GM12878 (cell line): ENCODE results near the gene TMEM18. TPM values are rescaled to one million over a fixed set of nuclear protein-coding genes. Genes with fewer than 3 reads are reported as not detected.

Experiments
- ATAC-seq: fragments of 200-7000 bp; cut with Tn5 transposase; 3 replicates; pipeline ENCODE4 v1.9.1; 2020; ENCODE audit warnings: mild to moderate bottlenecking, moderate library complexity
- BruUV-seq: library from RNA; stranded (reverse); fragments of 400-500 nt; replicated peaks from 2 replicates; lab custom pipeline; 2021; lab: Mats Ljungman, UMichigan
- CTCF ChIA-PET: fragments of 300-600 bp; sonication (Branson Sonifier 250); formaldehyde crosslinking; extraction: SDS; loops from one replicate; lab custom pipeline; 2021; ENCODE audit warnings: inconsistent platforms; lab: Yijun Ruan, JAX
- POLR2A ChIA-PET: fragments of 350-600 bp; formaldehyde crosslinking; extraction: SDS; loops from one replicate; lab custom pipeline; 2021; ENCODE audit warnings: inconsistent platforms; lab: Charles Lee
- RAD21 ChIA-PET: fragments of 300-600 bp; sonication (Branson Sonifier 250); formaldehyde crosslinking; loops from one replicate; lab custom pipeline; 2023; ENCODE audit warnings: antibody characterized with exemption; ENCODE audit not compliant: unreplicated experiment; lab: Charles Lee
- SMC1A ChIA-PET: fragments of 300-600 bp; sonication (Branson Sonifier 250); formaldehyde crosslinking; loops from one replicate; lab custom pipeline; 2023; ENCODE audit not compliant: unreplicated experiment, uncharacterized antibody; lab: Charles Lee
- DNase-seq: peaks from one replicate; pipeline ENCODE4 v3.0.0-alpha.2; 2011; ENCODE audit warnings: low read depth, low spot score
- FAIRE-seq: peaks from 3 replicates; lab custom pipeline; 2011; peaks lifted over from hg19 to GRCh38; lab: Jason Lieb, UNC
- H2AFZ ChIP-seq: 2 replicates; pipeline ENCODE4 v1.6.0; 2011; ENCODE audit warnings: low read depth, low read length, control low read depth; ENCODE audit not compliant: control insufficient read depth
- H3K27ac ChIP-seq: 2 replicates; pipeline ENCODE4 v1.5.1; 2011; ENCODE audit warnings: control low read depth; ENCODE audit not compliant: control insufficient read depth, insufficient read depth
- H3K27me3 ChIP-seq, 2 experiments: replicated peaks in 1 of 2; 2 replicates each; pipeline versions ENCODE4 v1.6.0 to v1.6.1; 2011; ENCODE audit warnings: low read length in 1 of 2; ENCODE audit not compliant: control insufficient read depth in 2 of 2, insufficient read depth in 2 of 2
- H3K36me3 ChIP-seq, 2 experiments: 2 replicates each; pipeline ENCODE4 v1.5.1; 2011; ENCODE audit warnings: low read length in 1 of 2; ENCODE audit not compliant: control insufficient read depth in 2 of 2, insufficient read depth in 2 of 2
- H3K4me1 ChIP-seq: 2 replicates; pipeline ENCODE4 v1.6.1; 2011; ENCODE audit warnings: mild to moderate bottlenecking, low read length, moderate library complexity, mixed read lengths; ENCODE audit not compliant: control insufficient read depth, insufficient read depth
- H3K4me2 ChIP-seq: 2 replicates; pipeline ENCODE4 v1.6.0; 2011; ENCODE audit warnings: control low read depth; ENCODE audit not compliant: control insufficient read depth, insufficient read depth
- H3K4me3 ChIP-seq: fragments of 200-600 bp; sonication (generic); 2 replicates; pipeline ENCODE4 v1.5.1; 2016
- H3K79me2 ChIP-seq: 2 replicates; pipeline ENCODE4 v1.6.0; 2011; ENCODE audit warnings: low read length; ENCODE audit not compliant: control insufficient read depth, insufficient read depth
- H3K9ac ChIP-seq: 2 replicates; pipeline ENCODE4 v1.8.0; 2011; ENCODE audit warnings: low read length, control low read depth, mixed read lengths; ENCODE audit not compliant: control insufficient read depth, insufficient read depth
- H3K9me3 ChIP-seq: replicated peaks from 3 replicates; pipeline ENCODE4 v1.5.1; 2011; ENCODE audit warnings: mild to moderate bottlenecking, low read length; ENCODE audit not compliant: control insufficient read depth, insufficient read depth
- H4K20me1 ChIP-seq: 2 replicates; pipeline ENCODE4 v1.6.0; 2011; ENCODE audit not compliant: control insufficient read depth, insufficient read depth
- BCL11A ChIP-seq: IDR thresholded peaks from 2 replicates; pipeline ENCODE4 v1.6.1; 2011; ENCODE audit warnings: low read depth, low read length
- CBFB ChIP-seq: IDR thresholded peaks from 2 replicates; pipeline ENCODE4 v1.6.1; 2016; ENCODE audit warnings: antibody characterized with exemption, low read depth
- FOS ChIP-seq: IDR thresholded peaks from 3 replicates; pipeline ENCODE4 v1.6.1; 2011; ENCODE audit warnings: borderline replicate concordance; ENCODE audit not compliant: insufficient read length; ENCODE audit errors: extremely low read depth
- GABPA ChIP-seq: IDR thresholded peaks from 2 replicates; pipeline ENCODE4 v1.6.1; 2014; ENCODE audit warnings: antibody characterized with exemption, low read depth, mild to moderate bottlenecking, inconsistent platforms
- NKRF ChIP-seq: fragments of 450-650 bp; conservative IDR thresholded peaks from 2 replicates; pipeline ENCODE4 v1.6.1; 2017; ENCODE audit warnings: mild to moderate bottlenecking, moderate library complexity
- TARDBP ChIP-seq: IDR thresholded peaks from 2 replicates; pipeline ENCODE4 v1.6.1; 2016; ENCODE audit warnings: borderline replicate concordance
- WRNIP1 ChIP-seq: IDR thresholded peaks from 2 replicates; pipeline ENCODE4 v1.6.1; 2011; ENCODE audit warnings: low read depth, low read length, improper control_type of control experiment, borderline replicate concordance
- WGBS: methylation state at CpG from one replicate; pipeline ENCODE4 v1.1.6; 2016; ENCODE audit warnings: low lambda C conversion rate; ENCODE audit not compliant: insufficient replicate concordance, insufficient coverage; ENCODE audit errors: missing lambda C conversion rate; 5-methylcytosine and 5-hydroxymethylcytosine counted together
- in situ Hi-C: fragments of 300-500 bp; cut with MboI; formaldehyde crosslinking; loops from 9 replicates; pipeline ENCODE4 v1.14.3; 2018; ENCODE audit warnings: mixed read lengths
- intact Hi-C: fragments of 100-400 bp; cut with micrococcal nuclease; formaldehyde crosslinking; loops from one replicate; pipeline ENCODE4 v1.14.2; 2022; ENCODE audit not compliant: unreplicated experiment
- polyA plus RNA-seq, 11 experiments: library from polyadenylated mRNA; depleted of rRNA in 4 of 11; unstranded in 6 of 11; stranded (reverse) in 5 of 11; fragments of >200 nt; fragmentation: Nextera tagmentation in 4 of 11; fragmentation: Illumina TruSeq in 1 of 11; extraction: Ambion mirVana in 4 of 11; extraction: Trizol in 1 of 11; gene quantifications; 1 replicate in 1 of 11; 2 replicates in 10 of 11; pipeline versions ENCODE4 v1.2.1 to v1.2.3, GENCODE V29; 2011 to 2016; ENCODE audit warnings: inconsistent platforms in 2 of 11, missing spikeins in 2 of 11, low read depth in 1 of 11
- total RNA-seq, 4 experiments: library from RNA; depleted of rRNA in 3 of 4; stranded (reverse); fragments of >200 nt in 3 of 4; fragmentation: Illumina TruSeq in 1 of 4; extraction: Trizol in 1 of 4; gene quantifications; 2 replicates each; pipeline versions ENCODE4 v1.2.1 to v1.2.3, GENCODE V29; 2013 to 2021
- TF ChIP-seq, protein P1 (sequence below): IDR thresholded peaks from 2 replicates; pipeline ENCODE4 v1.6.1; 2012; ENCODE audit warnings: improper control_type of control experiment, low read depth, low read length; ENCODE audit not compliant: insufficient replicate concordance

TMEM18 gene
- total and polyA plus RNA-seq, 10 of the 15 experiments (the other 5 are each of a cell fraction or from before 2014, with no cell fraction given): 11.2 to 56.3 (median 26.0) TPM

- RAD21 ChIA-PET: interaction anchor here (1.0 kb wide), 1 partner anchor 9 kb away, joined by 3 read pairs; no protein-coding TSS in a partner anchor
- SMC1A ChIA-PET: interaction anchor here (2.2 kb wide), 1 partner anchor 388 kb away, joined by 9 read pairs; no protein-coding TSS in a partner anchor
- Histone ChIP-seq H3K4me2 (no peak overlapping the region), H2AFZ (no peak overlapping the region), H4K20me1 (no peaks in the 10 kb centered on the region), H3K79me2 (no peaks in the 10 kb centered on the region), H3K9me3 (no peaks in the 10 kb centered on the region), H3K27me3 (no peaks in the 10 kb centered on the region; a peak in 1 of 4 replicates), H3K4me3 (no peak overlapping the region), H3K36me3 (no peaks in the 10 kb centered on the region), H3K27ac (no peak overlapping the region), H3K9ac (no peak overlapping the region), H3K4me1 (no peaks in the 10 kb centered on the region)
- in situ Hi-C loops: loop anchor here (10.0 kb wide), 1 partner anchor 390 kb away; no protein-coding TSS in a partner anchor
- BruUV-seq: no TSS peak
- POLR2A ChIA-PET: no interaction called here
- DNase-seq (no peak), FAIRE-seq (no peak), ATAC-seq (no peak)
- intact Hi-C loops: loop anchor here (5.0 to 10.0 kb wide), 2 partner anchors 910 to 1182 kb away; no protein-coding TSS in a partner anchor
- CTCF ChIA-PET: interaction anchor here (1.3 to 1.8 kb wide), 4 partner anchors 9 to 620 kb away, joined by 3 to 6 read pairs (median 4); no protein-coding TSS in a partner anchor
- WGBS: 46% methylated on average over 16 of the region's 16 CpGs
- TF ChIP-seq NKRF: no peak
Observed at GRCh38 chr2:634636-635388, 42.4 kb downstream of the TMEM18 start.

DNA sequence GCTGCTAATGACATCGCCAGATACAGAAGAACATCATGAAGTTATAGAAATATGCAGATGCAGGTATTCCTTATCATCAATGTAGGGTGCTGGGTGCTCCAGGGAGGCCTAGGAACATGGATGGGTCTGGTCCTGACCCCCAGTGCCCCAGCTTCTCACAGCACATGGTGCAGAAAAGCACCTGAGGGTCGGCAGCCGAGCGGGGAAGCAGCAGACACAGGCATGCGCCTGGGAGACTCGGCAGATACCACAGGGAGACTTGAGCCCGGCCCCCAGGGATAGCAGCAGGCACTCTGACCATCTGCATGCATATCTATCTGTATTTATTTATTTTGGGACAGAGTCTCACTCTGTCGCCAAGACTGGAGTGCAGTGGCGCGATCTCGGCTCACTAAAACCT lies 43.2 kb downstream of the TMEM18 start:
- H3K79me2 ChIP-seq: no peaks in the 10 kb centered on the region
- in situ Hi-C loops (loop anchor here (10.0 kb wide), 1 partner anchor 389 kb away; no protein-coding TSS in a partner anchor), intact Hi-C loops (loop anchor here (10.0 kb wide), 1 partner anchor 911 kb away; no protein-coding TSS in a partner anchor)
- ChIA-PET POLR2A (no interaction called here), CTCF (no interaction called here), SMC1A (no interaction called here), RAD21 (interaction anchor here (0.9 kb wide), 1 partner anchor 917 kb away, joined by 3 read pairs; no protein-coding TSS in a partner anchor)
- ATAC-seq (no peak), DNase-seq (no peak), FAIRE-seq (no peak)
- BruUV-seq: no TSS peak
- H3K4me2 ChIP-seq: no peak overlapping the region
- H3K4me1 ChIP-seq: no peaks in the 10 kb centered on the region
- H3K9ac ChIP-seq: no peak overlapping the region
- H3K4me3 ChIP-seq: no peak overlapping the region
- H3K9me3 ChIP-seq: no peaks in the 10 kb centered on the region
- no peak overlapping the region for H3K27ac ChIP-seq
- H3K36me3 ChIP-seq: no peaks in the 10 kb centered on the region
- 71% methylated on average over 11 of the region's 11 CpGs for WGBS
- H2AFZ ChIP-seq: no peak overlapping the region
- no peaks in the 10 kb centered on the region; a peak in 1 of 4 replicates for H3K27me3 ChIP-seq
- no peaks in the 10 kb centered on the region for H4K20me1 ChIP-seq
- no peak for TF ChIP-seq TARDBP
- no peak for TF ChIP-seq WRNIP1
- no peak for TF ChIP-seq BCL11A
- TF ChIP-seq, protein P1, sequence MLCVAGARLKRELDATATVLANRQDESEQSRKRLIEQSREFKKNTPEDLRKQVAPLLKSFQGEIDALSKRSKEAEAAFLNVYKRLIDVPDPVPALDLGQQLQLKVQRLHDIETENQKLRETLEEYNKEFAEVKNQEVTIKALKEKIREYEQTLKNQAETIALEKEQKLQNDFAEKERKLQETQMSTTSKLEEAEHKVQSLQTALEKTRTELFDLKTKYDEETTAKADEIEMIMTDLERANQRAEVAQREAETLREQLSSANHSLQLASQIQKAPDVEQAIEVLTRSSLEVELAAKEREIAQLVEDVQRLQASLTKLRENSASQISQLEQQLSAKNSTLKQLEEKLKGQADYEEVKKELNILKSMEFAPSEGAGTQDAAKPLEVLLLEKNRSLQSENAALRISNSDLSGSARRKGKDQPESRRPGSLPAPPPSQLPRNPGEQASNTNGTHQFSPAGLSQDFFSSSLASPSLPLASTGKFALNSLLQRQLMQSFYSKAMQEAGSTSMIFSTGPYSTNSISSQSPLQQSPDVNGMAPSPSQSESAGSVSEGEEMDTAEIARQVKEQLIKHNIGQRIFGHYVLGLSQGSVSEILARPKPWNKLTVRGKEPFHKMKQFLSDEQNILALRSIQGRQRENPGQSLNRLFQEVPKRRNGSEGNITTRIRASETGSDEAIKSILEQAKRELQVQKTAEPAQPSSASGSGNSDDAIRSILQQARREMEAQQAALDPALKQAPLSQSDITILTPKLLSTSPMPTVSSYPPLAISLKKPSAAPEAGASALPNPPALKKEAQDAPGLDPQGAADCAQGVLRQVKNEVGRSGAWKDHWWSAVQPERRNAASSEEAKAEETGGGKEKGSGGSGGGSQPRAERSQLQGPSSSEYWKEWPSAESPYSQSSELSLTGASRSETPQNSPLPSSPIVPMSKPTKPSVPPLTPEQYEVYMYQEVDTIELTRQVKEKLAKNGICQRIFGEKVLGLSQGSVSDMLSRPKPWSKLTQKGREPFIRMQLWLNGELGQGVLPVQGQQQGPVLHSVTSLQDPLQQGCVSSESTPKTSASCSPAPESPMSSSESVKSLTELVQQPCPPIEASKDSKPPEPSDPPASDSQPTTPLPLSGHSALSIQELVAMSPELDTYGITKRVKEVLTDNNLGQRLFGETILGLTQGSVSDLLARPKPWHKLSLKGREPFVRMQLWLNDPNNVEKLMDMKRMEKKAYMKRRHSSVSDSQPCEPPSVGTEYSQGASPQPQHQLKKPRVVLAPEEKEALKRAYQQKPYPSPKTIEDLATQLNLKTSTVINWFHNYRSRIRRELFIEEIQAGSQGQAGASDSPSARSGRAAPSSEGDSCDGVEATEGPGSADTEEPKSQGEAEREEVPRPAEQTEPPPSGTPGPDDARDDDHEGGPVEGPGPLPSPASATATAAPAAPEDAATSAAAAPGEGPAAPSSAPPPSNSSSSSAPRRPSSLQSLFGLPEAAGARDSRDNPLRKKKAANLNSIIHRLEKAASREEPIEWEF: no peak
- no peak for TF ChIP-seq CBFB
- TF ChIP-seq FOS: no peak
- no peak for TF ChIP-seq GABPA
